ENCODE results near the gene GPR27.

Gene GPR27

GRCh38 chr3:71724171-71724453 lies 29.5 kb upstream of the GPR27 start:
- Mint-ChIP-seq H3K4me3 (peak overlapping the region; percentile 74), H3K27ac (no peak overlapping the region), H3K36me3 (no peaks in the 10 kb centered on the region), H3K4me1 (peaks cover 27% of the 10 kb centered on the region), H3K9me3 (no peaks in the 10 kb centered on the region), H3K27me3 (peaks cover 56% of the 10 kb centered on the region)
- no peak for ATAC-seq

GRCh38 chr3:71724584-71725270 lies 28.9 kb upstream of the GPR27 start:
- Mint-ChIP-seq H3K27ac (no peak overlapping the region), H3K27me3 (peaks cover 51% of the 10 kb centered on the region), H3K4me3 (peak overlapping the region; percentile 74), H3K36me3 (no peaks in the 10 kb centered on the region), H3K9me3 (no peaks in the 10 kb centered on the region), H3K4me1 (peaks cover 28% of the 10 kb centered on the region)
- ATAC-seq: peak; percentile 73

- peak within 1 kb of the TSS; percentile 74 for H3K4me3 Mint-ChIP-seq
- peaks cover 47% of the 10 kb centered on the region for H3K27me3 Mint-ChIP-seq
- ATAC-seq: peak; percentile 73
- H3K9me3 Mint-ChIP-seq: no peaks in the 10 kb centered on the region
- H3K36me3 Mint-ChIP-seq: no peaks in the 10 kb centered on the region
- no peak within 1 kb of the TSS for H3K27ac Mint-ChIP-seq
- peaks cover 33% of the 10 kb centered on the region for H3K4me1 Mint-ChIP-seq
These were observed 28.2 kb upstream of the GPR27 start, which contains the start of gene EIF4E3 for GRCh38 chr3:71725271-71725991. Gene EIF4E3, minus strand, starts transcription at chr3:71725402. Its CDS starts 35 bp downstream, at chr3:71725367.

- Mint-ChIP-seq H3K36me3 (no peaks in the 10 kb centered on the region), H3K4me1 (peaks cover 33% of the 10 kb centered on the region), H3K27ac (no peak overlapping the region), H3K9me3 (no peaks in the 10 kb centered on the region), H3K27me3 (peaks cover 45% of the 10 kb centered on the region), H3K4me3 (peak overlapping the region; percentile 59)
- no peak for ATAC-seq
These were observed 27.5 kb upstream of the GPR27 start for GRCh38 chr3:71726146-71726545.

GRCh38 chr3:71728632-71729342 lies 24.9 kb upstream of the GPR27 start:
- no peak for ATAC-seq
- peaks cover 50% of the 10 kb centered on the region for H3K27me3 Mint-ChIP-seq
- no peaks in the 10 kb centered on the region for H3K9me3 Mint-ChIP-seq
- H3K4me3 Mint-ChIP-seq: no peak overlapping the region
- no peaks in the 10 kb centered on the region for H3K36me3 Mint-ChIP-seq
- peaks cover 22% of the 10 kb centered on the region for H3K4me1 Mint-ChIP-seq
- no peak overlapping the region for H3K27ac Mint-ChIP-seq

GRCh38 chr3:71732637-71733036 lies 21.0 kb upstream of the GPR27 start:
- Mint-ChIP-seq H3K27me3 (peaks cover 54% of the 10 kb centered on the region), H3K36me3 (no peaks in the 10 kb centered on the region), H3K9me3 (peaks cover 5% of the 10 kb centered on the region), H3K4me3 (no peak overlapping the region), H3K4me1 (peaks cover 6% of the 10 kb centered on the region), H3K27ac (no peak overlapping the region)
- no peak for ATAC-seq

- H3K9me3 Mint-ChIP-seq: peaks cover 6% of the 10 kb centered on the region
- no peaks in the 10 kb centered on the region for H3K36me3 Mint-ChIP-seq
- H3K4me1 Mint-ChIP-seq: peaks cover 6% of the 10 kb centered on the region
- H3K27me3 Mint-ChIP-seq: peaks cover 56% of the 10 kb centered on the region
- H3K4me3 Mint-ChIP-seq: no peak overlapping the region
- ATAC-seq: no peak
- no peak overlapping the region for H3K27ac Mint-ChIP-seq
These were observed 20.3 kb upstream of the GPR27 start for GRCh38 chr3:71733319-71733718.

- no peaks in the 10 kb centered on the region for H3K36me3 Mint-ChIP-seq
- H3K27ac Mint-ChIP-seq: no peak overlapping the region
- ATAC-seq: no peak
- no peak overlapping the region for H3K4me3 Mint-ChIP-seq
- H3K27me3 Mint-ChIP-seq: peaks cover 63% of the 10 kb centered on the region
- peaks cover 6% of the 10 kb centered on the region for H3K9me3 Mint-ChIP-seq
- H3K4me1 Mint-ChIP-seq: peaks cover 3% of the 10 kb centered on the region
These were observed 18.8 kb upstream of the GPR27 start for GRCh38 chr3:71734881-71735280.

- no peak for ATAC-seq
- H3K4me3 Mint-ChIP-seq: no peak overlapping the region
- H3K27ac Mint-ChIP-seq: no peak overlapping the region
- no peaks in the 10 kb centered on the region for H3K36me3 Mint-ChIP-seq
- peaks cover 23% of the 10 kb centered on the region for H3K9me3 Mint-ChIP-seq
- no peaks in the 10 kb centered on the region for H3K4me1 Mint-ChIP-seq
- peaks cover 32% of the 10 kb centered on the region for H3K27me3 Mint-ChIP-seq
These were observed 11.0 kb upstream of the GPR27 start for GRCh38 chr3:71742621-71743020.

GRCh38 chr3:71744738-71745137 lies 8.9 kb upstream of the GPR27 start:
- Mint-ChIP-seq H3K4me3 (no peak overlapping the region), H3K4me1 (no peaks in the 10 kb centered on the region), H3K9me3 (peaks cover 22% of the 10 kb centered on the region), H3K27me3 (peaks cover 26% of the 10 kb centered on the region), H3K27ac (no peak overlapping the region), H3K36me3 (no peaks in the 10 kb centered on the region)
- ATAC-seq: no peak

- Mint-ChIP-seq H3K36me3 (no peaks in the 10 kb centered on the region), H3K9me3 (no peaks in the 10 kb centered on the region), H3K27me3 (peaks cover 55% of the 10 kb centered on the region), H3K4me3 (no peak overlapping the region), H3K27ac (no peak overlapping the region), H3K4me1 (no peaks in the 10 kb centered on the region)
- ATAC-seq: no peak
These were observed 2.1 kb upstream of the GPR27 start for GRCh38 chr3:71751602-71752001.

- Mint-ChIP-seq H3K4me3 (no peak overlapping the region), H3K27ac (no peak overlapping the region), H3K27me3 (peaks cover 64% of the 10 kb centered on the region), H3K36me3 (no peaks in the 10 kb centered on the region), H3K4me1 (no peaks in the 10 kb centered on the region), H3K9me3 (no peaks in the 10 kb centered on the region)
- no peak for ATAC-seq
These were observed 589 bp upstream of the GPR27 start for GRCh38 chr3:71752831-71753700.

GRCh38 chr3:71754610-71755253 lies 1.1 kb downstream of the GPR27 start:
- Mint-ChIP-seq H3K27ac (no peak overlapping the region), H3K27me3 (peaks cover 70% of the 10 kb centered on the region), H3K4me3 (peak overlapping the region; percentile 35), H3K9me3 (no peaks in the 10 kb centered on the region), H3K36me3 (no peaks in the 10 kb centered on the region), H3K4me1 (no peaks in the 10 kb centered on the region)
- ATAC-seq: no peak

- Mint-ChIP-seq H3K36me3 (no peaks in the 10 kb centered on the region), H3K27ac (no peak overlapping the region), H3K9me3 (no peaks in the 10 kb centered on the region), H3K27me3 (peaks cover 76% of the 10 kb centered on the region), H3K4me1 (no peaks in the 10 kb centered on the region), H3K4me3 (no peak overlapping the region)
- ATAC-seq: no peak
These were observed 4.4 kb downstream of the GPR27 start for GRCh38 chr3:71758091-71758490.
